Suprapubic skin (tissue), 3 donors: ENCODE results near the gene SNRPA1.

ENCODE experiments used
- POLR2AphosphoS5 ChIP-seq, 3 donors: sonication (generic); formaldehyde crosslinking; IDR thresholded peaks; one replicate each; pipeline ENCODE4 v1.6.1; 2017; ENCODE audit warnings: antibody characterized with exemption in 3 of 3
- TF ChIP-seq, protein P1 (sequence below), 2 donors: fragments of 200-600 bp in 1 of 2; fragments of 450-650 bp in 1 of 2; sonication (generic) in 1 of 2; IDR thresholded peaks; one replicate each; pipeline ENCODE4 v1.5.1; 2016 to 2019; ENCODE audit warnings: antibody characterized with exemption in 2 of 2, mild to moderate bottlenecking in 1 of 2, moderate library complexity in 1 of 2

DNA sequence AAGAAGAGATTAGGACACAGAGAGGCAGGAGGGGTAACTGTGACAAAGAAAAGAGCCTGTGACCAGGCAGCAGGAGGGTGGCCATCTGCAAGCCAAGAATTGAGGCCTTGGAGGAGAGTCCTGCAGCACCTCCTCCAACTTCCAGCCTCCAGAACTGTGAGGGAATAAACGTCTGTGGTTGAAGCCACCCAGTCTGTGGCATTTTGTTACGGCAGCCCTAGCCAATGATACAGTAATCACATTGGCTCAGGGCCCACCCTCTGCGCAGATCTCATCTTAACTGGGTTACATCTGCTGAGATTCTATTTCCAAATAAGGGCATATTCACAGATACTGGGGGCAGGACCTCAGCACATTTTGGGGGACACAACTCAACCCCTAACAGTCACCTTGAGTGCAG is 29.0 kb downstream of the SNRPA1 start:
- TF ChIP-seq, protein P1, sequence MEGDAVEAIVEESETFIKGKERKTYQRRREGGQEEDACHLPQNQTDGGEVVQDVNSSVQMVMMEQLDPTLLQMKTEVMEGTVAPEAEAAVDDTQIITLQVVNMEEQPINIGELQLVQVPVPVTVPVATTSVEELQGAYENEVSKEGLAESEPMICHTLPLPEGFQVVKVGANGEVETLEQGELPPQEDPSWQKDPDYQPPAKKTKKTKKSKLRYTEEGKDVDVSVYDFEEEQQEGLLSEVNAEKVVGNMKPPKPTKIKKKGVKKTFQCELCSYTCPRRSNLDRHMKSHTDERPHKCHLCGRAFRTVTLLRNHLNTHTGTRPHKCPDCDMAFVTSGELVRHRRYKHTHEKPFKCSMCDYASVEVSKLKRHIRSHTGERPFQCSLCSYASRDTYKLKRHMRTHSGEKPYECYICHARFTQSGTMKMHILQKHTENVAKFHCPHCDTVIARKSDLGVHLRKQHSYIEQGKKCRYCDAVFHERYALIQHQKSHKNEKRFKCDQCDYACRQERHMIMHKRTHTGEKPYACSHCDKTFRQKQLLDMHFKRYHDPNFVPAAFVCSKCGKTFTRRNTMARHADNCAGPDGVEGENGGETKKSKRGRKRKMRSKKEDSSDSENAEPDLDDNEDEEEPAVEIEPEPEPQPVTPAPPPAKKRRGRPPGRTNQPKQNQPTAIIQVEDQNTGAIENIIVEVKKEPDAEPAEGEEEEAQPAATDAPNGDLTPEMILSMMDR (IDR thresholded peaks at IDR 0.05): no peak
- TF ChIP-seq POLR2AphosphoS5 (IDR thresholded peaks at IDR 0.05): no peak
